ACC112 (cell line): ENCODE results near the gene PCGF1.

Source experiments
- H2AFZ ChIP-seq: fragments of 200-600 bp; sonication (generic); one replicate; pipeline ENCODE4 v1.6.0; 2017; ENCODE audit warnings: antibody characterized with exemption, low read length; ENCODE audit not compliant: unreplicated experiment
- H3K27ac ChIP-seq: fragments of 200-600 bp; sonication (generic); 2 replicates; pipeline ENCODE4 v1.5.1; 2014; ENCODE audit warnings: low read depth, mild to moderate bottlenecking, antibody characterized with exemption, low read length, moderate library complexity
- H3K27me3 ChIP-seq: fragments of 200-600 bp; sonication (generic); 2 replicates; pipeline ENCODE4 v1.6.1; 2014; ENCODE audit warnings: mild to moderate bottlenecking, antibody characterized with exemption, low read length, moderate library complexity, mixed read lengths; ENCODE audit not compliant: insufficient read depth
- H3K36me3 ChIP-seq: fragments of 200-600 bp; sonication (generic); 2 replicates; pipeline ENCODE4 v1.6.1; 2016; ENCODE audit warnings: mild to moderate bottlenecking, antibody characterized with exemption, low read length, moderate library complexity, mixed read lengths; ENCODE audit not compliant: insufficient read depth
- H3K4me1 ChIP-seq: fragments of 200-600 bp; sonication (generic); one replicate; pipeline ENCODE4 v1.6.1; 2016; ENCODE audit warnings: low read length, mixed read lengths; ENCODE audit not compliant: insufficient read depth, unreplicated experiment, control insufficient read depth
- H3K4me3 ChIP-seq: fragments of 200-600 bp; sonication (generic); 2 replicates; pipeline ENCODE4 v1.5.1; 2014; ENCODE audit warnings: mild to moderate bottlenecking, low read depth, low read length
- H3K79me2 ChIP-seq: fragments of 200-600 bp; sonication (generic); one replicate; pipeline ENCODE4 v1.6.0; 2016; ENCODE audit warnings: low read length; ENCODE audit not compliant: control insufficient read depth, unreplicated experiment, insufficient read depth

PCGF1 gene

GRCh38 chr2:74536166-74536950 lies 28.9 kb upstream of the PCGF1 start:
- Histone ChIP-seq H3K4me3 (no peak overlapping the region), H2AFZ (no peak overlapping the region), H3K27ac (no peak overlapping the region), H3K36me3 (peaks cover 18% of the 10 kb centered on the region), H3K79me2 (peaks cover 11% of the 10 kb centered on the region), H3K27me3 (no peaks in the 10 kb centered on the region), H3K4me1 (peaks cover 7% of the 10 kb centered on the region)

- Histone ChIP-seq H3K4me1 (peaks cover 12% of the 10 kb centered on the region), H3K36me3 (peaks cover 11% of the 10 kb centered on the region; the same call in 1 of the 2 replicates), H3K79me2 (peaks cover 15% of the 10 kb centered on the region), H3K4me3 (no peak overlapping the region), H3K27ac (no peak overlapping the region), H3K27me3 (no peaks in the 10 kb centered on the region), H2AFZ (no peak overlapping the region)
Observed at GRCh38 chr2:74535440-74535965, 28.0 kb upstream of the PCGF1 start.

GRCh38 chr2:74534411-74534810 lies 26.9 kb upstream of the PCGF1 start:
- Histone ChIP-seq H3K4me1 (peaks cover 12% of the 10 kb centered on the region), H3K79me2 (peaks cover 19% of the 10 kb centered on the region), H3K27me3 (no peaks in the 10 kb centered on the region), H3K27ac (no peak overlapping the region), H3K4me3 (no peak overlapping the region), H3K36me3 (peaks cover 11% of the 10 kb centered on the region; the same call in 1 of the 2 replicates), H2AFZ (no peak overlapping the region)

GRCh38 chr2:74533464-74533863 lies 26.0 kb upstream of the PCGF1 start:
- H3K27me3 ChIP-seq, result no peaks in the 10 kb centered on the region

GRCh38 chr2:74532222-74532621 lies 24.7 kb upstream of the PCGF1 start:
- peak overlapping the region; percentile 96; the same call in 1 of the 2 replicates for H3K4me3 ChIP-seq
- H2AFZ ChIP-seq, result no peak overlapping the region
- no peaks in the 10 kb centered on the region for H3K27me3 ChIP-seq
- peaks cover 22% of the 10 kb centered on the region for H3K4me1 ChIP-seq
- H3K27ac ChIP-seq, result peak overlapping the region; percentile 67; the same call in 1 of the 2 replicates
- H3K79me2 ChIP-seq, result peaks cover 34% of the 10 kb centered on the region
- H3K36me3 ChIP-seq, result peaks cover 4% of the 10 kb centered on the region; the same call in 1 of the 2 replicates

More at GRCh38 chr2:74533464-74533863, 26.0 kb upstream of the PCGF1 start:
- Histone ChIP-seq H3K4me3 (no peak overlapping the region), H2AFZ (no peak overlapping the region), H3K27ac (no peak overlapping the region), H3K79me2 (peaks cover 26% of the 10 kb centered on the region), H3K4me1 (peaks cover 14% of the 10 kb centered on the region), H3K36me3 (peaks cover 7% of the 10 kb centered on the region; the same call in 1 of the 2 replicates)

GRCh38 chr2:74531666-74532065 lies 24.2 kb upstream of the PCGF1 start:
- peak overlapping the region; percentile 96 for H3K4me3 ChIP-seq
- peak overlapping the region; percentile 67 for H3K27ac ChIP-seq
- peaks cover 22% of the 10 kb centered on the region for H3K4me1 ChIP-seq
- H3K79me2 ChIP-seq, result peaks cover 37% of the 10 kb centered on the region
- H3K36me3 ChIP-seq, result peaks cover 10% of the 10 kb centered on the region; the same call in 1 of the 2 replicates
- no peak overlapping the region for H2AFZ ChIP-seq
- H3K27me3 ChIP-seq, result no peaks in the 10 kb centered on the region

- H2AFZ ChIP-seq, result peak overlapping the region; percentile 57
- peak overlapping the region; percentile 96 for H3K4me3 ChIP-seq
- H3K79me2 ChIP-seq, result peaks cover 37% of the 10 kb centered on the region
- peaks cover 22% of the 10 kb centered on the region for H3K4me1 ChIP-seq
- H3K36me3 ChIP-seq, result peaks cover 18% of the 10 kb centered on the region; the same call in 1 of the 2 replicates
- no peaks in the 10 kb centered on the region for H3K27me3 ChIP-seq
- H3K27ac ChIP-seq, result peak overlapping the region; percentile 67
Observed at GRCh38 chr2:74530239-74531187, 23.0 kb upstream of the PCGF1 start.

- H3K36me3 ChIP-seq, result peaks cover 17% of the 10 kb centered on the region; the same call in 1 of the 2 replicates
- peaks cover 22% of the 10 kb centered on the region for H3K4me1 ChIP-seq
- peak within 1 kb of the TSS; percentile 58 for H2AFZ ChIP-seq
- no peaks in the 10 kb centered on the region for H3K27me3 ChIP-seq
- H3K79me2 ChIP-seq, result peaks cover 37% of the 10 kb centered on the region
- peak within 1 kb of the TSS; percentile 67 for H3K27ac ChIP-seq
- peak within 1 kb of the TSS; percentile 96 for H3K4me3 ChIP-seq
Observed at GRCh38 chr2:74529357-74530238, 22.1 kb upstream of the PCGF1 start, which contains the start of the genes AUP1 and HTRA2. Gene AUP1 (minus strand): TSS chr2:74529706. CDS start chr2:74529629, 77 bp downstream. Gene HTRA2 (plus strand): TSS chr2:74529933. CDS start chr2:74530007, 74 bp downstream.

- Histone ChIP-seq H3K27me3 (no peaks in the 10 kb centered on the region), H3K4me3 (peak overlapping the region; percentile 96), H3K36me3 (peaks cover 15% of the 10 kb centered on the region; the same call in 1 of the 2 replicates), H2AFZ (peak overlapping the region; percentile 58), H3K27ac (peak overlapping the region; percentile 48), H3K79me2 (peaks cover 37% of the 10 kb centered on the region), H3K4me1 (peaks cover 22% of the 10 kb centered on the region)
Observed at GRCh38 chr2:74528600-74529356, 21.3 kb upstream of the PCGF1 start.
